ENCODE data around the gene WASF3.

The WASF3 gene

GRCh38 chr13:26557393-26558073 is at the start of gene WASF3:
Gene WASF3 (plus strand): TSS chr13:26557683. CDS start chr13:26642271, 84,588 bp downstream.
- peak; percentile 83 for DNase-seq (ENCODE audit: low spot score)

GRCh38 chr13:26508885-26509284 is 48.6 kb upstream of the WASF3 start:
- no peak for DNase-seq (ENCODE audit: low spot score)

- DNase-seq (ENCODE audit: low spot score): no peak
Observed at GRCh38 chr13:26509491-26509890, 48.0 kb upstream of the WASF3 start.

- no peak for DNase-seq (ENCODE audit: low spot score)
Observed at GRCh38 chr13:26513931-26514330, 43.6 kb upstream of the WASF3 start.

GRCh38 chr13:26515721-26516120 is 41.8 kb upstream of the WASF3 start:
- DNase-seq (ENCODE audit: low spot score): no peak

GRCh38 chr13:26517936-26518335 is 39.5 kb upstream of the WASF3 start:
- no peak for DNase-seq (ENCODE audit: low spot score)

- no peak for DNase-seq (ENCODE audit: low spot score)
Observed at GRCh38 chr13:26518451-26518959, 39.0 kb upstream of the WASF3 start.

- DNase-seq (ENCODE audit: low spot score): no peak
Observed at GRCh38 chr13:26522571-26522970, 34.9 kb upstream of the WASF3 start.

- no peak for DNase-seq (ENCODE audit: low spot score)
Observed at GRCh38 chr13:26523007-26523406, 34.5 kb upstream of the WASF3 start.

- DNase-seq (ENCODE audit: low spot score): no peak
Observed at GRCh38 chr13:26525528-26525927, 32.0 kb upstream of the WASF3 start.

- DNase-seq (ENCODE audit: low spot score): no peak
Observed at GRCh38 chr13:26526702-26527216, 30.7 kb upstream of the WASF3 start.

GRCh38 chr13:26528527-26528926 is 29.0 kb upstream of the WASF3 start:
- DNase-seq (ENCODE audit: low spot score): no peak

GRCh38 chr13:26529441-26529840 is 28.0 kb upstream of the WASF3 start:
- DNase-seq (ENCODE audit: low spot score): peak; percentile 55

GRCh38 chr13:26531742-26532141 is 25.7 kb upstream of the WASF3 start:
- DNase-seq (ENCODE audit: low spot score): no peak

GRCh38 chr13:26534036-26534726 is 23.3 kb upstream of the WASF3 start:
- DNase-seq (ENCODE audit: low spot score): no peak

GRCh38 chr13:26538363-26539317 is 18.8 kb upstream of the WASF3 start:
- no peak for DNase-seq (ENCODE audit: low spot score)

- DNase-seq (ENCODE audit: low spot score): no peak
Observed at GRCh38 chr13:26539738-26540292, 17.7 kb upstream of the WASF3 start.

- DNase-seq (ENCODE audit: low spot score): no peak
Observed at GRCh38 chr13:26540334-26540733, 17.1 kb upstream of the WASF3 start.

- no peak for DNase-seq (ENCODE audit: low spot score)
Observed at GRCh38 chr13:26541041-26541440, 16.4 kb upstream of the WASF3 start.

GRCh38 chr13:26541678-26542568 is 15.6 kb upstream of the WASF3 start:
- no peak for DNase-seq (ENCODE audit: low spot score)

GRCh38 chr13:26544707-26545106 is 12.8 kb upstream of the WASF3 start:
- DNase-seq (ENCODE audit: low spot score): no peak

All from kidney capillary endothelial cell (primary cell).